ENCODE results near the gene ZNF419.

The ZNF419 gene

GRCh38 chr19:57537953-57538547, 50.5 kb downstream of the ZNF419 start:
- no peak for DNase-seq

Measured in activated T-cell treated with anti-CD3 and anti-CD28 coated beads, Interleukin-2, amount 50 U/mL, for 48 hours (primary cell).